ENCODE measurements around the gene KCNIP4. TPM values are rescaled to one million over a fixed set of nuclear protein-coding genes. Genes with fewer than 3 reads are reported as not detected.
"Not testable (repeated sequence)": the region's sequence is repeated elsewhere in the genome, so short reads cannot be mapped to it uniquely, and the experiment has no call there.

The KCNIP4 gene
- total RNA-seq, result 1.7 TPM

DNA sequence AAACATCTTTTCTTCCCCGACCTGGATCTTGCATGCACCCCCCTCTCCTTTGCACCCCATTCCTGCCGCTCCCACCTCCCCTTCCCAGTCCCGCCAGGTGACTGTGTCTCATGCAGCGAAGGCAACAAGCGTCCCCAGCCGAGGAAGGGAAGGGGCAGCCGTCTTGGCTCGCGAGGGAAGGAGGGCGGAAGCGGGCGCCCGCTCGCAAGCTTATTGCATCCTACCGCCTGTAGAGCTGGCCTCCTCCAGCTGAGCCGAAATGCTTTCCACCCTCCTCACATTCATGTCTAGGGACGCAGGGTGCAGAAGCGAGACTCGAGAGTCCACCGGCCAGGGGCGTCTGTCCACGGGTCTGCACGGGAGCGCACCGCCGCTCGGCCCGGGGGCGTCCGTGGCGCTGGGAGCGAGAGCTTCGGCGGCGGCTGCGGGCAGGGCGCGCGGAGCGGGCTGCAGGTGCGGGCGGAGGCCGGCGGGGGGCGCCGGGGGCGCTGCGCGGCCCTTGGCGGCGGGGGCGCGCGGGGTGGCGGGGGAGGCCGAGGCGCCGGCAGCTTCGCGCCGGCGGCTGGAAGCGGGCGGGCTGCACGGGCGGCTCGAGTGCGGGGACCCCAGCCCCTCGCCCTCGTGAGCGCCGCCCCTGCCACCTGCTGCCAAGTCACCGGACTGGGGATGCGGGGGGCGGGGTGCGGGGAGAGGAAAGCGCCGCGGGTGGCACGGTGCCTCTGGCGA lies at the start of gene KCNIP4:
KCNIP4 (minus strand) TSS at position 426 of the 726 bp plus-strand sequence.
- no peak for DNase-seq (ENCODE audit: low spot score)

DNA sequence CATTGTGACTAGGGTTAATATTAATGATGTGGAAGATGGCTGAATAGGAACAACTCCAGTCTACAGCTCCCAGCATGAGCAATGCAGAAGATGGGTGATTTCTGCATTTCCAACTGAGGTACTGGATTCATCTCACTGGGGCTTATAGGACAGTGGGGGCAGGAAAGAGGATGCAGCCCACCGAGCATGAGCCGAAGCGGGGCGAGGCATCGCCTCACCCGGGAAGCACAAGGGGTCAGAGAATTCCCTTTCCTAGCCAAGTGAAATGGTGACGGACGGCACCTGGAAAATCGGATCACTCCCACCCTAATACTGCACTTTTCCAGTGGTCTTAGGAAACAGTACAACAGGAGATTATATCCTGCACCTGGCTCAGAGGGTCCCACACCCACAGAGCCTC lies 48.0 kb upstream of the KCNIP4 start:
- not testable (repeated sequence) for DNase-seq (ENCODE audit: low spot score)

DNA sequence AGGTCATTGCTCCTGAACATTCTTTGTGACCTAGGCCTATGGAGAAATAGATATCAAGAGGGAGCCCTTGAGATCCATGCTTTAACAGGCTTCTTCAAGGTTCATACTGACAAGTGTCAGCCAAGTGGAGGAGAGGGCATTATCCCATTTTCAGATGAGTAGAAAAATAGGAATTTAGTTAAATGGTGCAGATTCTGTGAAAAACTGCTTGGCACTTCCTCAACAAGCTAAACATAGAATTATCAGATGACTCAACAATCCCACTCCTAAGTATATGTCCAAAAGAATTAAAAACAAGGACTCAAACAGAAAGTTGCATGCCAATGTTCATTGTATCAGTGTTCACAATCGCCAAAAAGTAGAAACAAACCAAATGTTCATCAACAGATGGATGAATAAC lies 43.8 kb upstream of the KCNIP4 start:
- DNase-seq (ENCODE audit: low spot score), result no peak

DNA sequence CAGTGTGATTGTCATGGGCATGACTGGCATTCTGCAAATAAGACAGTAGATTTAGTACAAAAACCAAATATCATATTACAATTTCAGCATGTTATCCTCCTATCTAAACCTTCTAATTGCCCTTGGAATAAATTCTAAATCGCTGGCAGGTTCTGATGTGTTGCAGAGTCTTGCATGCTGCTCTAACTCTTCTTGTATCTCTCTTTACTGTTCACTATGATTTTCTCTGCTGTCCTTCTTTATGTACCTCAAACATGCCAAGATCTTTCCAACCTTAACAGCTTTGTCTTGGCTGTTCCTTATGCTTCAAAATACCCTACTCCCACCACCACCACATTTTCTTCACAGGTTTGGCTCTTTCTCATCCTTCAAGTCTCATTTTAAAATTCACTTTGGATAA lies 43.0 kb upstream of the KCNIP4 start:
- DNase-seq (ENCODE audit: low spot score), result no peak

DNA sequence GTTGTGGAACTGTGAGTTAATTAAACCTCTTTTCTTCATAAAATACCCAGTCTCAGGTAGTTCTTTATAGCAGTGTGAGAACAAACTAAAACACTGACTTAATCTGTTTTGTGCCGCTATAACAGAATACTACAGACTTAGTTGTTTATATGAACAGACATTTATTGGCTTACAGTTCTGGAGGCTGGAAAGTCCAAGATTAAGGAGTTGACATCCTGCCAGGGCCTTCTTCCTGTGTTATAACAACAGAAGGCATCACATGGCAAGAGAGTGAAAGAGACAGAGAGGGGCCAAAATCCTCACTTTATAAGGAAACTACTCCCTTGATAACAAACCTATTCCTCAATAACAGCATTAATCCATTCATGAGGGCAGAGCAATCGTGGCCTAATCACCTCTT lies 42.5 kb upstream of the KCNIP4 start:
- no peak for DNase-seq (ENCODE audit: low spot score)

DNA sequence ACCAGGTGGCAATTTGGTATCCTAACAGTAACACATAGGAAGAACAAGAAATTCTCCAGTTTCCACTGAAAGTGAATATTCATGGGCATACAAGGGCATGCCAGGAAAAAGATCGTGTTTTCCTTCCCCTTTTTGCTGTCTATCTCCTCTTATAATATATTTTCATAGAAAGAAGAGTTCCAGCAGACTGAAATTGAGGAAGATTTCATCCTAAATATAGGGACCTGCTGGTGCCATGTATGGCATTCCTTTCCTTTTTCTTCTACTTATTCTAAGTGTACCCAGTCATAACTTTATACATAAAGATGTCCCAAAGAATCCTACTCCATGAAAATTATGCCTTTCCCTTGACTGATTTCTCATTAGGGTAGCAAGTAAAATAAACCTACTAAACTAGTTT lies 40.8 kb upstream of the KCNIP4 start:
- no peak for DNase-seq (ENCODE audit: low spot score)

DNA sequence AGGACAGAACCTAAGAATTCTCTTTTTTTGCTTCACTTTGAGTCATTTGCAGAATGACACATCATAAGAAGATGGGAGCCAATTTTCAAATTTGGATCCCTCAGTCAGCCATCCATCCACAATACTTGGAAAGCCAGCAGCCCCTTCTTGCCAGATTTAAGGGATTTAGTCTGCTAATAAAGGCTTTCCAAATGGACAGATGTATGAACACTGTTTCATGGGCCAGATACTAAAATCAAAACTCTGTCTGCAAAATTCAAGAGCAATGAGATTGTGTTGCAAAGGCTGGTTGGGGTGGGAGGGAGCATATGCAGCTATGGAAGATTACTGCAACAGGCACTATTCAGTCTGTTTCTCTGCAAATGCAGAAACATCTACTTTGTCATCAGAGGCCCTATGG lies 37.7 kb upstream of the KCNIP4 start:
- DNase-seq (ENCODE audit: low spot score), result no peak

DNA sequence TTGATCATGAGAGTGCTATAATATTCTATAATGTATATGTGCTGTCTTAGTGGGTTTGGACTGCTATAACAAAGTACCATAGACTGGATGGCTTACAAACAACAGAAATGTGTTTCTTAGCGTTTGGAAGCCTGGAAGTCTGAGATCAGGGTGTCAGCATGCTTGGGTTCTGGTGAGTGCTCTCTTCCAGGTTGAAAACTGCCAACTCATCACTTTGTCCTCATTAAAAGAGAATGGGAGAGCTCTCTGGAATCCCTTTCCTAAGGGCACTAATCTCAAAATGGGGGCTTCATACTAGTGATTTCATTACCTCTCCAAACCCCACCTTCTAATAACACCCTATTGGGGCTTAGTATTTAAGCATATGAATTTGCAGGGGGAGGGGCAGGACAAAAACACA lies 33.5 kb upstream of the KCNIP4 start:
- DNase-seq (ENCODE audit: low spot score), result no peak

DNA sequence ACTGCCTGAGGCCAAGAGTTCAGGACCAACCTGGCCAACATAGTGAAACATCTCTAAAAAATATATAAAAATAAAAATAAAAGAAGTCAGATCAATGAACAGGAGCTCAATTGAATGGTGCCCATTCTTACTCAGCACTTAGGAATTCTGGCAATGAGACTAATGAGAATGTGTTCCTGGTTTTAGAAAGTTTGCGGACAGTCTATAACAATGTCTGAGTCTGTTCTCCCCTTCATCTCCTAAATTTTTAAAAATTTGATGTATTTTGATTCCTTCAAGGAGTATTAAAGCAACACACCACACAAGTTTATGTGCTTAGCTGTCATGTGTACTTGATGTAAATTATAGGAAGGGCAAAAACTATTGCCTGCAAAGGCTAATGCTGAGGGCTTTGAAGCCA lies 30.6 kb upstream of the KCNIP4 start:
- DNase-seq (ENCODE audit: low spot score), result no peak

DNA sequence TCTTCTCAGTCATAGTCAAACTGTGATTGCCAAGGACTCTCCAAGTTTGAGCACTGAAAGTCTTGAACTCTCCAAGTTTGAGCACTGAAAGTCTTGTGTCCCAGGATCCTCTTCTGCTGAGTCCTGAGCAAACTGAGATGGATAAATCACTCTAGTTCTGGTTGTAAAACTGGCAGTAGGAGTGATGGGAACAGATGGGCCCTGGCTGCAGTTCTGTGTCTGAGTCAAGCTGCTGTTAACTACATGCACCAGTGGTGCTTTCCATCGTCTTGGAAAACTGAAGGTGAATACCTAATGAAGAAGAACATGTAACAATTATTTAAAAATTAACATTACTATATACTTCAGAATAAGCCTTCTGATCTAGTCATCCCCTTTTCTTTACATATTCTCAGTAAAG lies 27.6 kb upstream of the KCNIP4 start:
- no peak for DNase-seq (ENCODE audit: low spot score)

DNA sequence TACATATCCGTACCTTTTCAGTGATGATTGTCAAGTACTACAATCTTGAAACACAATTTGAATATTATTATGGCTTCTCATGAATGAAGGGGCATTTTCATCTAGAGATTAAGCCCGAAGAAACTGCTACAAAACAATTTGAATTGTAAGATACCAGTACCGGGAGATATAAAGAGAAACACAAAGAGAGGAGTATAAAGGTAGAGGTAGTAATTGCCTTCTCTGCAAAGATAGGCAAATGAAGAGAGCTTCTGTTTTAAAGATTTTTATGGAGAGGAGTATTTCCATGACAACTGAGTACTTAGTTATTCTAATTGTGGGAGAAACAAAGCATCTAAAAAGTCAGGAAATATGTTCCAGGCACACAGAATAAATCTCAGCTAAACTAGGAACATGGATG lies 25.3 kb upstream of the KCNIP4 start:
- no peak for DNase-seq (ENCODE audit: low spot score)

DNA sequence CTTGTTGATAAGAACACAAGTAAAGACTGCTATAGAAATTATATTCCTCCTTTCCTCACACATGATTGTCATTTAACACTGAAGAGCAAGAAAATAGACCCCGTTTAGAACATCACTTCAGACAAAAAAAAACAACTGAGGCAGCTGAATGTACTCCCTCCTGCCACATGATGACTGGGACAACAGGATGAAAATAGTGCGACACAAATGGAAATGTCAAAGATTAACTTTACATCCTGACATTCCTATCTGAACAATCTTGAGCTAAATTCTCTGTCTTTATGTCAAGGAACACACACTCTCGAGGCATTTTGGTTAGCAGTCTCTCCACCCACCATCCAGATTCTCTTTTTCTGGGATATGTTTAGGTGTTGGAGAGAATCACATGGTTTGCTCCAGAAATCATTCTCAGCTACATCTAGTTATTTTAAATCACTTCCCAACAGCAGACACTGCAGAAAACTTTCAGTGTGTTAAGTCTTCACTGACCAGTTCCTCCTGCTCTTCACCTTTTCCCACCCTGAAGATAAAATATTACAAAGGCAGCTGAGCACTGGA lies 16.3 kb upstream of the KCNIP4 start:
- DNase-seq (ENCODE audit: low spot score), result no peak

DNA sequence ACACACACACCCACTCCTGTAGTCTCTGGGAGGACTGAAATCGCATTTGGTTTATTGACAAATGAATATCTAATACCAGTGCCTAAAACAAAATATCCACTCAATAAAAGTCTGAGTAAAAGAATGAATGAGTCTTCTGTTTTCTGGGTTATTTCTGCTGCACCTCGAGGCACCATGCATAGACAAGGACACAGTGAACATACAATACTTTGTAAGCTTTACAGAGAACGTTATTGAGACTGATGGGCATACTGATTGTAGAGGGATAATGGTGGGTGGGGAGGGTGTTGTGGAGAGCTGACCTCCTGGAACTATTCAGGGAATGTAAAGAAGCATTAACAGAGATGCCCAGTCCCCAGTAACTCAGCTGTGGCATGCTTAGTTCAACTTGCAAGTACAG lies 14.1 kb upstream of the KCNIP4 start:
- no peak for DNase-seq (ENCODE audit: low spot score)

DNA sequence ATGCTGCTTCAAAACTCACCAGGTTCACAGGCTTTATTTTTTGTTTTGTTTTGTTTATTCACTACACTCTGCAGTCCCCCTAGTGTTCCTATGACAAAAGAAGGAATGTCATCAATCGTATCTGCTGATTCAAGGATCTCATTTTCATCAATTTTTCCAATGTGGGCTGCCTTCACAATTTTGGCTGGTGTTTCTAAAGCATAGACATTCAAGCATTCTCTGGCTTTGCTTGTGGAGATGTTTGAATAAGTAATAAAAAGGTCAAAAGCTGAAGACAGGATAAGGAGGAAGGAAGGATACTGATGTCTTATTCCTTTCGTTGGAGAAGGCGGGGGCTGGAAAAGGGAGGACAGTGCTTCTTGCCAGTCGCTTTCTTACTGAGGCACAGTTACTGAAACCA lies 12.2 kb upstream of the KCNIP4 start:
- DNase-seq (ENCODE audit: low spot score), result no peak

DNA sequence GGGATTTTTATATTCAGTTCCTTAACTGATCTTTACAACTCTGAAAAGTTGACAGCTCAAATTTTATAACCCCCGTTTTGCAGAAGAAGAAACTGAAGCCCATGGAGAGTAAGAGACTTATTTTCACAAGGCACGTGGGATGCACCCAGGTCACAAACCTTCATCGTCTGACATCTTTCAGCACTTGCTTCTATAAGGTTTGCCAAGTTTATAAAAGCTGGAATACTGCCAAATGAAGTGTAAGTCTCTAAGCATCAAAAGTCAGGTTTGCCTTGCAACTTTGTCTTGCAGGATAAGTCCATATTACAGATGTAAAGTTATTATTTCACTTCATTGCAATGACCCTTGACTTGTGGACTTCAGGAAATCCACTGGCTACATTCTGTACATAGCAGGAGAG lies 6.3 kb upstream of the KCNIP4 start:
- no peak for DNase-seq (ENCODE audit: low spot score)

DNA sequence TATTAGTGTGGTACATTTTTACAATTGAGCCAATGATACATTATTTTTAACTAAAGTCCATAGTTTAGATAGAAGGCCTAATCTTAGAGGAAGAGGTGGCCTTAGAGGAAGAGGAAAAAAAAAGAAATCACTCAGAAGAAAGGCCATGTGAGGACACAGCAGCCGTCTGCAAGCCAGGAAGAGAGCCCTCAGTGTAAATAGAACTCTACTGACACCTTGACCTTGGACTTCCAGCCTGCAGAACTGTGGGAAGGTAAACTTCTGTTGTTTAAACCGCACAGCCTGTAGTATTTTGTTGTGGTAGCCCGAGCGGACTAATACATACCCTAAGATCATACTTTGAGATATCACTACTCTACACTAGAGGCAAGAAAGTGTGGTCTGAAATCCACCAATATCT lies 5.1 kb upstream of the KCNIP4 start:
- DNase-seq (ENCODE audit: low spot score), result no peak

DNA sequence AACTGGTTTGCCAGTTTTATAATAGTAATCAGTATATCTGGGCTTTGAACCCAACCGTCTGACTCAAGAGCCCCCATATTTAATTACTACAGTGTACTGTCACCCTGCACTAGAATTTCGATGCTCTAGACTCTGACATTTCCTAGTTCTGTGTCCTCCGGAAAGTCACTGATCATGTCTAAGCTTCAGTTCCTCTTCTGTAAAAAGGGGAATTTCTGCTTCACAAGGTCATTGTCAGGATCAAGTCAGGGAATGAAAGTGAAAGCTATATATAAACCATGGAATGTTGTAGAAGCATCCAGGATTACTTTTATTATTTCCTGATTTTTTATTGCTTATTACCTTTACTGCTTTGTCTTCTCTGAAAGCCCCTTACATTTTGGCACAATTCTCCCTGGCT lies 4.0 kb upstream of the KCNIP4 start:
- no peak for DNase-seq (ENCODE audit: low spot score)

DNA sequence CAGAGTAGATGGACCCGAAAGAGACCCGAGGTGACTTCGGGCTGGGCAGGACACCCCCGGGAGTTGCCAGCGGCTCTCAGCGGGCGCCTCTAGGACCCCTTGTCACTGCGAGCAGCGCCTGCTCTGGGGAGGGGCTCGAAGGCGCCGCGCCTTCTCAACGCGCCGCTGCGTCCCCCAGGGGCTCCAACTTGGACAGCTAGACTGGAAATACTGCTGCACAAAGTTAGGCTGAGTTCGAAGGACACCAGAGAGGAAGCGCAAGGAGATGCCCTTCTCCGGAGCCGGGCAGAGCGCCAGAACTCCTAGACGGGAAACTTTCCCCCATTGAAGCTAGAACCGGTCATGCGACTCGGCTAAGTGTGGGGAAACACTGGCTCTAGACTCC lies 493 bp upstream of the KCNIP4 start:
- no peak for DNase-seq (ENCODE audit: low spot score)

DNA sequence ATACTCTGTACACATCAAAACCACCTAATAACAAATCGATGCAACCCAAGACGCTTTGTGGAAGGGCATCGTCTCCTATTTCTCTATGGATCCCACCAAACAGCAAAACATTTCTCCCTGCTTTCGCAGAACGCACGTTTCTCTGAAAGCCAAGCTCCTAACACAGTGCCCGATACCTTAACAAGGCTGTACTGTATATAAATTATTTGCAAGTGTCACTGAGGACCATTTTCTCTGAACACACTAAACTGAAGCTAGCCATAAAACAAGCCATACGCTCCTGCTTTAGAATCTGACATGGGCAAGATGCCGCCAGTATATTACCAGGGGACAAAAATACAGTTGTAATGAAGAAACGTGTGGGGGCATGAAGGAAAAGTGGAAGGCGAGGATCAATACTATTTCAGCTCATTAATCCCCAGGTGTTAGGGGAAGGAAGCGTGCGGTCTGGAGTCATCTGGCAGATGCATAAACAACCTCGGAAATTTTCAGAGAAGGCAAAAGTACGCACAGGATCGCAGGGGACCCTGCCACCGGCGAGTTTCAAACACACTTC lies 703 bp downstream of the KCNIP4 start:
- DNase-seq (ENCODE audit: low spot score), result no peak

DNA sequence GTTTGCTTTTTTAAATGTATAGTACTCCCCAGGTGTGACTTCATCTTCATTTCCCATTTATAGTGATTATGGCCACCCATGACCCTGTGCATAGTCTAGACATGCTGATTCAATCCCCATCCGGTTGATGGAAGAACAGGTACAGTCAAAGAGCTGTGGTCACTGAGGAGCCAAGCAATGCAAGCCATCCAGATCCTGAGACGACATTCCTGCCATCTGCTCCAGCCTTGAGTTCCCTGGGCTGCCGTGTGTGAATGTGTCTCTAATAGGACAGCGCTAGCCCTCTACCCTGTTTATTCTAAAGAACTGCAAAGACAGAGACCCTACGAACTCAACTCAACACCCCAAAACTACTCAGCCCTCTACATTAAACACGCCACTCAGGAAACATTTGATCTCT lies 1.7 kb downstream of the KCNIP4 start:
- no peak for DNase-seq (ENCODE audit: low spot score)

DNA sequence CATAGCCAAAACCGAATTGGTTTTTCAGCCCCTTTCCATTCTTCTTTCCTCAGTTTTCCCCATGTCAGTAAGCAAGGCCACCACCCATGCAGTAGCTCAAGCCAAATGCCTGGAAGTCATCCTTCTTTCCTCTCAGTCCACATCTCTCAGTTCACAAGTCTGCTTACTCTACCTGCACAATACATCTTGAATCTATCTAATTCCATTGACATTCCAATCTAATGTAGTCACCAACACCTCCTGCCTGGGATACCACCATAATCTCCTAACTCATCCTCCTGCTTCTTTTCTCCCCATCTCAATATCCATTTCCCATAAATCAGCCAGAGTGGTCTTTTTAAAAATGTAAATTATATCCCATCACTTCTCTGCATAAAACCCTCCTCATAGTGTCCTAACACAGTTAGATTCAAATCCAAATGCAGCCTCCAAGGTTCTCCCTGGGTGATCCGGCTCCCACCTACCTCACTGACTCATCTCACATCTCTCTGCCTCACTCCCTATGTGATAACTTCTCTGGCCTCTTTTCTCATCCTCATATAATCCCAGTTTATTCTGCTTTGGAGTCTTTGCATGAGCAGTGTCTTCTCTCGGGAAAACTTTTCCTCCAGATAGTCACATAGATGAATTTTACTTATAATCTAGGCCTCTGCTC lies 26.9 kb downstream of the KCNIP4 start:
- DNase-seq (ENCODE audit: low spot score), result no peak

DNA sequence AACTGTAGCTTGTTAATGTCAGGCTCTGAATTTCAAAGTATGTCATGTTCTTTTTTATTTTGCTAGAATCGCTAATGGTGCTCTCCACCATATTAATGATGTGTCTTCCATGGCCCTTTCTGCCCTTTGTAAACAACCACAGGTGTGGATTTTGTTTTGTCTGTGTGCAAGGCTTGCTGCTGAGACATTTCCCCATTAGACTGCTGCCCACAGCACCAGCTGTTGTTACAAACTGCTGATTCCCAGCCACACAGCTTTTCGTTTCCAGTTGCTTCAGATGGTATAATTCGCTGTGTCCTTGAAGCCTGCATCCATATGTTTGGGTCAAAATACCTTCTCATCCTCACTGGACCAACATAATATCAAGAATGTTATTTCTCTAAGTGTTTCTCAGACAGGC lies 32.8 kb downstream of the KCNIP4 start:
- no peak for DNase-seq (ENCODE audit: low spot score)

DNA sequence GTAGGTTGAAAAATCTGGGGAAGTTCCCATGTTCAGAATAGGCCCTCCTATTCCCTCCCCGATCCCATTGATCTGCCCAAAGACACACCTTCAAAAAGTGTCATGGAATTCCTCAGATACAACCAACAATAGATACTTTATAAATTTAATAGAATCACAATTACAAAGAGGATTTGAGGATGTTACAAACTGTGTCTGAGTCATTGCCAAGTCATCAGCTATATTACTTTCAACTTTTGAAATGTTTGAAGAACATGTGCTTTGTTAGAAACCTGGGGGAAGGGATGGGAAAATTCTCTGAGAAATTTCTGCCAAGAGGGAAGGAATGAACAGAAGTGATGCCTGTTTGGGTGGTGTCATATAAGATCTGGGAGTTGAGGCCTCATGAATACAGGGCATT lies 46.7 kb downstream of the KCNIP4 start:
- no peak for DNase-seq (ENCODE audit: low spot score)
